HG03095 (cell line): ENCODE measurements around the gene TRAF5.

ENCODE experiments used
- ATAC-seq: cut with Tn5 transposase; IDR thresholded peaks from one replicate; pipeline ENCODE4 v1.9.1; 2021; ENCODE audit warnings: moderate library complexity; ENCODE audit not compliant: unreplicated experiment

TRAF5 gene

GRCh38 chr1:211327346-211327921 is 801 bp downstream of the TRAF5 start:
- ATAC-seq: peak; percentile 33

DNA sequence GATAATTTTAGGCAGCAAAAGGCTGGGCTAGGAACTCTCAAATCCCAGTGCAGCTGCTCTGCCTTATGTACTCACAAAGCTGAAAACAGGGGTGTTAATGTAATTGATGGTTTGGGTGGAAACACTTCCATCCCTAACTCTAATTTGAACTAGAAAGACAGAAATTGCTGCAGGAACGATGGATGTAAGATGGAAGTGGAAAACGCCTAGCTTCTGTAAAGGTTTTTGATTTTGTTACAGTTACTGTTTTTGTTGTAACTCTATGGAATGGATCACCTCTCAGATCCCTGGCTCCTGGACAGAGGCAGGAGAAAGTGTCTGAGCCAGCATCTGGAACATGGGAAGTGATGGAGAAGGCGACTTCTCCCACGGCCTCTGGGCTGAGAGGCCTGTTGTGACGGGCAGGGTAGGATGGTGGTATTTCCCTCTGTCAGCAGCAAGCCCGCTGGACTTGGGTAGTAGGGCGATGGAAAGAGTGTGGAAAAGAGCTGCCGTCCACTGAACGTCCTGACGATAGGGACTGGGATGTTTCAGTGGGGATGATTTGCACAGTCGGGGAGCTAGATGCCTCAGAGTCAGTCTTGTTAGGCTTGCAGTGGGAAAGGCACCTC is 1.6 kb downstream of the TRAF5 start:
- no peak for ATAC-seq

GRCh38 chr1:211328866-211329475 is 2.3 kb downstream of the TRAF5 start:
- no peak for ATAC-seq

GRCh38 chr1:211329764-211330201 is 3.1 kb downstream of the TRAF5 start:
- ATAC-seq: peak; percentile 49

- ATAC-seq: no peak
Measured at GRCh38 chr1:211330282-211330936, 3.8 kb downstream of the TRAF5 start.

GRCh38 chr1:211331011-211331709 is 4.5 kb downstream of the TRAF5 start:
- ATAC-seq: no peak

GRCh38 chr1:211332036-211332616 is 5.5 kb downstream of the TRAF5 start:
- ATAC-seq: no peak

DNA sequence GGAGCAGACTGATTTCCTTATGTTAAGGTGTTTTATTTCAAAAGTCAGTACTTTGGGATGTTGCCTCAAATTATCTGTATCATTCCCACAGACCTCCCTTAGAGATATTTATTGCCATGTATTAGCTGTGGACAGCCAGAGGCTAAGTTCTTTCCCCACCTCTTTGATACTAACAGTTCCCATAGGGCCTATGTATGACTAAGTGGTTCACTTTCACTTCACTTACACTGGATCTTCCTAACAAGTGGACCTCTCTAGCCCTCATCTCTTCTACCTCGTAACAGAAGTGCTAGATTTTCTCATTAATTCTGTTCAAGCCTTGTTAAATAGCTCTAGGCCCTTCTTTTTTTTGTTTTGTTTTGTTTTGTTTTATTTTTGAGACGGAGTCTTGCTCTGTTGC is 6.2 kb downstream of the TRAF5 start:
- no peak for ATAC-seq

DNA sequence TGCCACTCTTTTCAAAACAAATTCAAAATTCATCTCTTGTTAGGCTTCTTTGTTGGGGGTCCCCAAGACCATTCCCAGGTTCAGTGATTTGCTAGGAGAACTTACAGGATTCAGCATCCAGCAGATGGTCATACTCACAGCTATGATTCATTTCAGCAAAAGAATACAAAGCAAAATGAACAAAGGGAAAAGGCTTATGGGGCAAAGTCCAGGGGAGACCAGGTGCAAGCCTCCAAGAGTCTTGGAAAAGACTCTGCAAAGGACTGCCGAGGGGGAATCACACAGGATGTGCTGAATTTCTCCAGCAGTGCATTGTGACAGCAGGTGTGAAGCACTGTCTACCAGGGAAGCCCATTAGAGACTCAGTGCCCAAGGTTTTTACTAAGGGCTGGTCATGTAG is 7.3 kb downstream of the TRAF5 start:
- no peak for ATAC-seq

DNA sequence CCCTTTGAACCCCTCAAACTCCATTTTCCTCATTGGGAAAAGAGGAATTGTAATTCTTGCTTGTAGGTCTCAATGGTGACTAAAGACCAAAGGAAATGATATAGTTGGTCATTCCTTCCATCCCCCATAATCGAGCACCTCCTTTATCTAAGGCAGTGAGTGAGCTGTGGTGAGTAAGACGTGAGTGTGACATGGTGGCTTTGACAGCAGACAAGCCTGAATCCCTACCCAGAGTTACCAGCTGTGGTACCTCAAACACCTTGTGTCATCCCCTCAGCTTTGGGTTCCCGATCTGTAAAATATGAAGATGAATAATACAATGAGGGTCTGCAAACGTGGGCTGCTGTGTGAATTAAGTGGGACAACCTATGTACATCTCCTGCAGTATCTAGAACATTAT is 8.4 kb downstream of the TRAF5 start:
- no peak for ATAC-seq

GRCh38 chr1:211335522-211336157 is 9.0 kb downstream of the TRAF5 start:
- ATAC-seq: peak; percentile 93

DNA sequence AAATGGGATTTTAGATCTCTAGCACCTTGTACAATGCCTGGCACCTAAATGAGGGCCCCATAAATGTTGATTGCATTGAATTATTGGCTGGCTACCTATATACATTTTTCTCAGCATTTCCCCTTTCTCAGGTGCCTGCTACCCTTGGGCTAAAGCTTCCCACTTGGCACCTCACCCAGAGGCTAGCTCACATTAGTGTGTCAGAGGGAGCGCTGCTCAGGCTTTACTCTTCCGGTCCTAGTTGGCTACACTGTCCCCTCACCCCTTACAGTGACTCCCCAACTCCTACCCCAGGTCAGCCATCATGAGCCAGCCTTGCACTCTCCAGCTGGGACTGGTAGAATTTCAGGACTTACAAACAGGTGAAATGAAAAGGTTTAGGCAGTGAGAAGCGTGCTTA is 9.5 kb downstream of the TRAF5 start:
- ATAC-seq: no peak

DNA sequence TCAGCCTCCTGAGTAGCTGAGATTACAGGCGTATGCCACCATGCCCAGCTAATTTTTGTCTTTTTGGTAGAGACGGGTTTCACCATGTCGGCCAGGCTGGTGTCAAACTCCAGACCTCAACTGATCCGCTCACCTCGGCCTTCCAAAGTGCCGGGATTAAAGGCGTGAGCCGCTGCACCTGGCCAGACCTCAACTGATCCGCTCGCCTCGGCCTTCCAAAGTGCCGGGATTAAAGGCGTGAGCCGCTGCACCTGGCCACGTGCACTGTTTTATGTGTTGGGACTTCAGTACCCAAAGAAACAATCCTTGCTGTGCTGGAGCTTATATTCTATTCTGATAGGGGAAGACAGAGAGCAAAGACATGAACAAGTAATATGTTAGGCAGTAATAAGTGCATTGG is 10.1 kb downstream of the TRAF5 start:
- ATAC-seq: no peak

DNA sequence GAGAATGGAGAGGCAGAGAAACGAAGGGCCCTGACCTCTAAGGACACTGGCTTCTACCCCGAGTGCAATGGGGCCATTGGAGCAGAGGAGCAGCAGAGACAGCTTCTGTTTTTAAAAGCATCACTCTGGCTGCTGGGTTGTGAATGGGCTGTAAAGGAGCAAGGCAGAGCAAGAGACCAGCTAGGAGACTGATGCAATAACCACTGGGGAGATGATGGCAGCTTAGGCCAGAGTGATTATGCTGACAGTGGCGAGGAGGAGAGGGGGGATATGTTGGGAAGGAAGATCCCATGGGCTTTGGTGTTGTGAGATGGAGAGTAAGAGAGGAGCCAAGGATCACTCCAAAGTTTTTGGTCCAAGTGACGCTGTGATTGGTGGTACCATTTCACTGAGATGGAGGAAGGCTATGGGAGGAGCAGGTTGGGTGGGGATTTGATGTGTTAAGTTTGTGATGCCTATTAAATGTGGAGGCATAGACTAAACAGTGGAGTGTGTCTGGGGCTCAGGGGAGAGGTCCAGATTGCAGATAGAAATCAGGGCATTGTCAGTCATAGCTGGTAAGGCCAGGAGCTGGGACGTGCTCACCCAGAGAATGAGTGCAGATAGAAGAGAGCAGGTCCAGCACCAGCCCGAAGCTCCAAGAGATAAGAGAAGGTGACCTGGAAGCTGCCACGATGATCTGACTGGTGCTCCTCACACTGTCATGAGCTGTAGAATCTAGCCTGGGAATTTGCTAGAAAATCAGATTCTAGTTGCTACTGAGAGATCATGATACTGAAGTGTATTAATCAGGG is 11.0 kb downstream of the TRAF5 start:
- no peak for ATAC-seq

GRCh38 chr1:211338224-211338620 is 11.6 kb downstream of the TRAF5 start:
- no peak for ATAC-seq

DNA sequence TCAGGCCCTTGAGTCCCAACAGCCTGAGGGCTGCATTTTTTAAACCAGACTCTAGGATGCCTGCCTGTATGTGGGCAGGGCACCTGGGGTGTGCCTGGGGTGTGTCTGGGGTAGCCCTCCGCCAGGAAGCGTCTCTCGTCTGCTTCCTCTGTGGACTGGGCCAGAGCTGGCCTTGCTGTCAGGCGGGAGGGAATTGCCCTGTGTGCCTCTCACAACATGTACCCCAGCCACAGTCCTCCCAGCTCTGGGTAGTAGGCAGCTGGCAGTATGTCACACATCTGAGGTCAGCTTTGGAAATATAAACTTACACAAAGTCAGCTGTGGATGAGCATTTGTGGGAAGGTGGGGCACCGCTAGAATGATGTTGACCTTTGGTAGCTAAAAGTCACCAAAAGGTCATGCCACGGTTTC is 13.0 kb downstream of the TRAF5 start:
- no peak for ATAC-seq

DNA sequence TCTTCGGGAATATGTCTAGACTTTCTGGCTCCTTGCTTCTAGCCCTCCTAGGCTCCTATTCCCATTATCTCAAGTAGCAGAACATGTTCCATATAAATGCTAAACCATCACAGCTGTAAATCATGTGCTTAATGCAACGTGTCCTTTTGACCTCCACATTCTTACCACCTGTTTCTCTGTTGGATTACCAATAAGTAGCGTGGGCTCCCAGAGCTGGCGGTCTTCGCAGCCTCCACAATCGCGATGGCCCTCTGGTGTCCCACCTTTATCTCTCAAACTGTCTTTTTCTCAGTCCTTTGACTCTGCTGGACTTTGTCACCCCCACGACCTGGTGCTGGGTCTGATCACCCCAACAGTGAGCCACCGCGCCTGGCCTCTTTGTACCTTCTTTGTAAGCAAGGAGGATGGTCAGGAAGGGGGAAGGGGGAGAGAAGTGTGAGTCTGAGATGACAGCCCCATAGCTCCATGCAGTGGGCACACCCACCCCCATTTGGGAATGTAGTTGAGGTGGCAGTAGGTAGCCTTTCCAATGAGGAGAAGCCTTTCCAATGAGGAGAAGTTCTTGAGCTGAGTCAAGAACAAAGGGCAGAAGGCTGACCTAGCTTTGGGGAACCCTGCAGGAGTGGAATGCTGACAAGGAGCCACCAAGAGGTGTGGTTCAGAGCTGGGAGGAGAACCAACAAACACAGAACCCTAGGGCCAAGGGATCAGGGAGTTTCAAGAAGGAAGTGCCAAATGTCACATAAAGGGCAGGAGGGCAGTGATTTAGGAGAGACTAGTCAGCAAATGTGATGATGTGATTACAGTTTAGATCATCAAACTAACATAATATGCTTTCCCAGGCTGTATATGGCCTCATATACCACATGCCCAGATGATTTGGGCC is 14.2 kb downstream of the TRAF5 start:
- no peak for ATAC-seq

GRCh38 chr1:211341999-211342398 is 15.4 kb downstream of the TRAF5 start:
- ATAC-seq: no peak

- no peak for ATAC-seq
Measured at GRCh38 chr1:211343607-211344006, 17.0 kb downstream of the TRAF5 start.
